ENCODE measurements around the gene PFDN1.

The PFDN1 gene

DNA sequence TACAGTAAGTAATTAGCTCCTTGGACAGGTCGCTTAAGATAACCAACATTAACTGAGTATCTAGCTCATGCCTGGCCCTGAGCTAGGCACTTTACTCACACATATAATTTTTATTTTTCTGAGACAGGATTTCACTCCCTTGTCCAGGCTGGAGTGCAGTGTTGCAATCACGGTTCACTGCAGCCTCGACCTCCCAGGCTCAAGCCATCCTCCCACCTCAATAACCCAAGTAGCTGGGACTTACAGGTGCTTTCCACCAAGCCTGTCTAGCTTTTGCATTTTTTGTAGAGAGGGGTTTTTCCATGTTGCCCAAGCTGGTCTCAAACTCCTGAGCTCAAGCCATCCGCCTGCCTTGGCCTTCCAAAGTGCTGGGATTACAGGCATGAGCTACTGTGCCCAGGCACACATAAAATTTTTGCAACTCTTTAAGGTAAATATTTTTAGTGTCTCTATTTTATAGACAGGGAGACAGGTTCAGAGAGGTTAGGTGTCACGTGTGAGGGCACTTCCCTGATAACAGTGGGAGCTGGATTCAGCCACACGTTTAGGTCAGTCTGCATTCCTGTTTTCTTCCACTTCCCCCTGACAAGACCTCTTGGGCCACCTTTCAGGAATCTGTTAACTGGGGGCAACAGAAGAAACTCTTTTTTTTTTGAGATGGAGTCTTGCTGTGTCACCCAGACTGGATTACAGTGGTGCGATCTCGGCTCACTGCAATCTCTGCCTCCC lies 25.3 kb upstream of the PFDN1 start:
- no peak for DNase-seq

DNA sequence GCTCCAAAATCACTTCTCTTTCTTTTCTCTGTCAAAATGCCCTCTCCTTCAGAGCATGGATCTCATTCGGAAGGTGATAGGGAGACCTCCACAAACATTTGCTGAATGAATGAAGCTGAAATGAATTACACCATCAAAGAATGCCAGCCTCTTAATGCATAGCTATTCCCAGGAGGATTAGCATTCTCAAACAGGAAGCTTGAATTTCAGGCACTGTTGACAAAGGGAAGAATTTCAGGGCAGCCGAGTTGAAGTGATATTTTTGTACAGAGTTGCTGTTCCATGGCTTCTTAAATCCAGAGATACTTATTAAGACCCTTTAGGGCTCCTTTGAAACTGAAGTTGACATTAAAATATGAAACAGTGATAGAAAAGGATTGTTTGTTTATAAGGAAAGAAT lies 24.7 kb upstream of the PFDN1 start:
- DNase-seq = no peak

DNA sequence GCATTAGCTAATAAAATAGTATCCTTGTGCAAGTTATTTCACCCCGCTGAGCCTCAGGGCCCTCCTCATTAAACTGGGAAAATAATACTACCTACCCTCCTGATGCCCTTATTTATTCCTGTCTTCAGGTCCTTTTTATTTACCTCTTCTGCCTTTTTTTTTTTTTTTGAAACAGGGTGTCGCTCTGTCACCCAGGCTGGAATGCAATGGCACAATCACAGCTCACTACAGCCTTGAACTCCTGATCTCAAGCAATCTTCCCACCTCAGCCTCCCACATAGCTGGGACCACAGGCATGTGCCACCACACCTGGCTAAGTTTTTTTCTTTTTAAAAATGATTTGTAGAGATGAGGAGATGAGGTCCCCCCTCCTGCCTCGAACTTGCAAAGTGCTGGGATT lies 22.6 kb upstream of the PFDN1 start:
- no peak for DNase-seq

DNA sequence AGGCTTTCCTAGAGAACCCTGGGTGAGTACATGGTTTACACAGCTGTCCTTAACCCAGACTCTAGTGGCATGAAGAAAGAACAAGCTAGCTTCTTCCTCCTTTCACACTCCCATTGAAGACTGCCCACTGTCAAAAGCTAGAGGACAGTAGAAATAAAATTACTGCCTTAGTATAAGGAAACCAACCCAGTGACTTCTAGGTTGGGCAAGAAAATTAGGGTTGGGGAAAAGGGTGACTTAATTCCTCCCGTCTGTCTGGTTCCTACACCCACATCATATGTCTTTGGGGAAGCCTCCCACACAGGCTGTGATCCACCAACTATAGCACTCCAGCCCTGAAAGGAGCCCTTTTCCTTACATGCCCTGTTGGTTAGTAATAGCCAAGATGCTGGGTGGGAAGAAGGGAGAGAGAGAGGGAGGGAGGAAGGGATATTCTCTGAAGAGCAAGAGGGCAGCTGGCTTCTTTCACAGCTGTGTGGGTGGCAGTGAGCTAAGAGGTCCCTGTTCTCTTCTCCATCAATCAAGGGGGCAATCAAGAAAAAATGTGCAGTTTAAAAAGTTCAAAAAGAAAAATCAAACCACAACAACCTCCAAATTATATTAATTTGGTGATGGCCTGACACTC lies 21.8 kb upstream of the PFDN1 start:
- DNase-seq = no peak

DNA sequence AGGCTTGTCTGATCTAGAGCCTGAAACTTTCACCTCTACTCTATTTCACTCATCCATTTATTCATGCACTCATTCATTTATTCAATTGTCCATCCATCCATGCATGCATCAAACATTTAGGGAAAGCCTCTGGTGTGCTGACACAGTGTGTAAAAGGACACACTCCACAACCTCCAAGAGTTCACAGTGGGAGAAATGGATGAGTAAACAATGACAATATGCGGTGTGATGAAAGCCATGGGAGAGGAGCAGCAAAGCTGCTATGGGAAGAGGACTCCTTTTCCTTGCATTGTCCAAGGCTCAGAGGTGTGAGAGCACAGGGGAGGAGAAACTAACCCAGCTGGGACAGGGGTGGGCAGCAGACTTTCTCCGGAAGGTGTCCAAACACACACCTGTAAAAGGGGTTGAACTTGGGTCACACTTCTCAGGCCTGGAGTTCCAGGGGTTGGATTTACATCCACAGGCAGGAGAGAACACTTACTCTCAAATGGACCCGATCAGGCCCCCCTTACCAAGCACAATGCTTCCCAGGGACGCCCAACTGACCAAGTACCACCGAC lies 21.2 kb upstream of the PFDN1 start:
- no peak for DNase-seq

DNA sequence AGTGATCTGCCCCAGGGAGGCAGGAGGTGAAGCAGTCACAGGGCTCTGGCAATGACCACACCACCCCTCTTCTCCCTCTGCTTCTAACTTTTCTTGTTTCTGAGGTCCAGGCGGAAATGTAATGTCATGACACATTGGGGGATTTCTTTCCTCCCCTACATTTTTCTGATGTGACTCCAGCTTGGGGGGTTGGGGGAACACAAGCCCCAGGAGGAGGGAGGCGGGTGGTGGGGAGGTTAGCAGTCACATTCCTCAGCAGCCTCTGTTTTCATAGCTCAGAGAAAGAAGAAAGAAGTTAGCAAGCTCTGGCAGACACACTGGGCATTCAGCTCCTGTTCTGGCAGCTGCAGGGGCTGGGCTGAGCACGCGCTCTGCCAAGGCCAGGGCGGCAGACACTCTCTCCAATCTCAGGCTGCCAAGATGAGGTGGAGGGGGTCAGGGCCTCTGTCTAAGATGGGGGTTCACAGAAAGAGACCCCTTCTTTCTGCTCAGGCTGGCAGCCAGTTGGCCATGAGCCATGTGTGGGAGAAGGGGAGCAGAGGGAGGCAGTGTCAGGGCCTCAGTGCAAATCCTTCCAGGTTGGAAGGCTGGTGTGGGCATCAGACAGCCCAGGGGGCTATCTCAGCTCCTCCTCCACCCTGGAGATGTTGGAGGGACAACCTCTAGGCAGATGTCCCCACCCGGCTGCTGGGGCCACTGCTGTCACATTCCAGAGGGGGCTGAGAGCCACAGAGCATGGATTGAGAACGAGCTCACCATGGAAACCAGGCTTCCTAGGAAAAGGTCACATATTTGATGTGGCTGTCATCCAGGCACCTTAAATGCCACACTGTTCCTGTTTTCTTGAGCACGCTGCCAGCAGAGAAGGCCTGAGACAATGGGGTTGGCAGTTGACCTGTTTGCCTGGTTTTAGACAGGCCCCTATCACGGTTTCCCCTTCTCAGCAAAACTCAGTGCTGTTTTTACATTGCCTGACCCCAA lies 20.1 kb upstream of the PFDN1 start:
- no peak for DNase-seq

DNA sequence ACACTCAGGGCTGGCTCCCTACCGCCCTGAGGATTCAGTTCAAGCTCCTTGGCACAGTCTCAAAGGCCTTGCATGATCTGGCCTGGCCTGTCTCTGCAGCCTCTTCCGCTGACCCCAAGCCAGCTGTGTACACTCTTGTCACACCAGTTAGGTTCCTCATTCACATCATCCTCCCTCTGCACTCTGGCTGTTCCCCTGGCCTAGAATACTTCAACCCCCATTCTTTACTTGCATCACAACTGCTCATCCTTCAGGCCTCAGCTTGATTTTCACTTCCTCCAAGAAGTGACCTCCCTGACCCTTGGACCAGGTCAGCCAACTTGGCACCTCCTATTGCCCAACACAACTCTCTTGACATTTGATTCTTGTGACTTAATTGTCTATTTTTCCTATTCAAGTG lies 18.9 kb upstream of the PFDN1 start:
- peak; percentile 19 for DNase-seq

DNA sequence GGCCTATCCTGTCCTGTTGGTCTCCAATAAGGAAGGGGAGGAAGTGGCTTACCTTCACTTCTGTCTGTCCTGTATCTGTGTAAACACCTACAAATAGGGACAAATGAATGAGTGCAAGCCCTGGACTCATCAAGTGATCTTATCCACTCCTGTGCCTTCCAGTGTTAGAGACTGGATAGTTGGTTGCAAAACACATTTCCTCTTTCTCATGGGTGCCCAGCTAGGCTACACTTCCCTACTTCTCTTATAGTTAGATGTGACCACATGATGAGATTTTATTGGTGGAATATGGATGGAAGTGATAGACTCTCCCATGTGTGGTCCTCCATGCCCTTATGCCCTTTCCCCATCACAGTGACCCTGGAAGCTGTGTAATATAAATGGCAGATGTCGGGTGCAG lies 16.9 kb upstream of the PFDN1 start:
- DNase-seq = no peak

DNA sequence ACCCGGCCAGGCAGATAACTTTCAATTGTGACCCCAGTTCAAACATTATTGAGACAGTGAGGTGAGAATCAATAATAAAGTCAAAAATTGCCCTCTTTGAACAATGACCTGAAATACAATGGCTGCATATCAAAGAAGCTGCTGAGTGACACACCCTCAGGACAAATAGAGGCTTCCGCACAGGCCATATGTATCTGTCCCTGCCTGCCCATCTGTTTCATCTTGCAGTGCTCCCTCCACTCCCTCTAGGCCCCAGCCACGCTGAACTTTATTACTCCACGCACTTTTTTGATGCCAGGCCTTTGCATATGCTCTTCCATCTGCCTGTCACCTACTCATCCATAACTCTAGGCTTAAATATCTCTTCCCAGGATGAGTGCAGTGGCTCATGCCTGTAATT lies 15.9 kb upstream of the PFDN1 start:
- DNase-seq = no peak

DNA sequence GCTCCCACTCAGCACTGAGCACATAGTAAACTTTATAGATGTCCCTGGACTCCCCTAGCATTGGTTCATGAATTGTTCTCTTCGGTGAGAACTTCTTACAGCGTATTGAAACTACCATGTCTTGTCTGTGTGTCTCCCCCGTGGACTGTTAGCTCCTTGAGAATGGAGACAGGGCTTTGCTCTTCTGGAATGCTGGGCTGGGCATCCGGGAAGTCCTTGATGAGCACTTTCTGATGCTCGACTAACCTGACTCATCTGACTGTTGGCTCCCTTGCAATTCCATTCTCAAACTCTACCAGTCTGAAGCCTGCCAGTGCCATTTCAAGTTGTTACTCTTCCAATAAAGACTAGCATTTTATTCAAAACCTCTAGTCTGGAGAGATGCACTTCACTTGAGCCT lies 15.0 kb upstream of the PFDN1 start:
- DNase-seq = no peak

DNA sequence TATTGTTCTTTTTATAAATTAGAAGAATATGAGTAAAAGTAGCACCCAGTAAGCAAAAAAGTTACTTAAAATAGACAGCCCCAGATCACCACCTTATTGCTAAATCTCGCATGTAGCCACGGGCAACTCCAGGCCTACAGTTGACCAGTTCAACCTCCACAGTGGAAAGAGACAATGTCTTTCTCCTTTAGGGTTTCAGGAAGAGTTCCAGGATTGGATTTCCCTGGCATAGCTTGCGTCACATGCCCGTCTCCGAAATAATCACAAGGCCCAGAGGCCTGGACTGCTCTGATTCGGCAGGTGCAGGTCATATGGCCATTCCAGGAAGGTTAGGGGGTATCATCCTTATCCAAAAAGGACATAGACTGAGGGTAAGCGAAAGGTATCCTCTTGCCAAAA lies 9.9 kb upstream of the PFDN1 start:
- no peak for DNase-seq

DNA sequence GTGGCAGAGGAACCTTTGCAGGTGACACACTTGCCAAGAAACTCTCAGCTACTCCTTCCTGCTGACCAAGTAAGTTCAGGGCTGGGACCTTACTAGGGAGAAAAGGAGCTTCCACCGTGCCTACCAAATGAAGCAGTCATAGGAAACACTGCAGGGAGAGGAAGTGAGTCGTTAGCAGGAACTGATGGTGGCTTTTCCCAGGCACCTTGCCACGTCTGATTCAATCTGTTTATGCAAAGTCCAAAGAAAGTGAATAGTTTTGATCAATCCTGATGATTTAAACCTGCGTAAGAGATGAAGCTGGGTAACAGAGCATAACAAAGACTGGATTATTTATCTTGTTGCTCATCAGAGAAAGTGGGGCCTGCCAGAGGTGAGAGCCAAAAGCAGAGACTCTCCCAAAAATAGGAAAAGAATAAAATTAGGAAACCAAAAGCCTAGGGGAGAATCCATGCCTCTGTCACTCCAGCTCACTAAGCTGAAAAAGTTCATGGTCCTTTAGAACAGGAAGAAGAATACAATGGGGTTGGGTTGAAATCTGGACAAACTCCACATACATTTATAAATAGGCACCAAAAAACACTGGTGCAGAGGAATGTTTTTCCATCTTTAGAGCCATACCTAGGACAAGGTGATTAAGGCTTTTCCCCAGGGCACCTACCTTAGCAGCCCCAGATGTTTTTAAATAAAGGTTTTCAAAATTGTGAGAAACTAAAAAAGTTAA lies 9.3 kb upstream of the PFDN1 start:
- DNase-seq = no peak

DNA sequence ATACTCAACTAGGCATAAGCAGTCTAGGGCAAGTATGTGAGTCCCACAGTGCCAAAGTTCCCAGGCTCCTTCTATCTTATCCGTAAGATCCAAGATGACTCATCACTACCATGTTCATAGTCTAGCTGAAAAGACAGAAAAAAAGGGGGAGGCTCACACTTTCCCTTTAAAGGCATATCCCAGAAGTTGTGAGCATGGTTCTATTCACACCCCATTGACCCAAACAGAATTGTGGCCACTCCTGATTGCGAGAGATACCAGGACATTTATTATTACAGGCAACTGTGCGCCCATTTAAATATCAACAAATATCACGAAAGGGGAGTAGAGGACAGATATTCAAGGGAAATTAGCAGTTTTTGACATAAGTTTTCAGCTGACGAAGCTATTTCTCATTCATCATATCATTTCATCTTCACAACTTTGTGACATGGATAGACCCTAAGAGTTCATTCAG lies 8.1 kb upstream of the PFDN1 start:
- DNase-seq = no peak

DNA sequence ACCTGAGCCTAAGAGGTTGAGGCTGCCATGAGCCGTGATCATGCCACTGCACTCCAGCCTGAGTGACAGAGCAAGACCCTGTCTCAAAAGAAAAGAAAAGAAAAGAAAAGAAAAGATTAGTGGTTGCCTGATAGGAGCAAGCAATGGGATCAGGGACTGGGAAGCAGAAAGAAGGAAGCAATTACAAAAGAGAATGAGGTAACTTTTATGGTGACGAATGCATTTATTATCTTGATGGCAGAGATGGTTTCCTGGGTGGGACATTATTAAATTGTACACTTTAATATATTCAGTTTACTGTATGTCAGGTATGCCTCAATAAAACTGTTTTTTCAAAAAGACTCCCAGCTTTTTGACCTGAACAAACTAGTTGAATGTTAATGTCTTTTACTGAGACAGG lies 7.5 kb upstream of the PFDN1 start:
- no peak for DNase-seq

DNA sequence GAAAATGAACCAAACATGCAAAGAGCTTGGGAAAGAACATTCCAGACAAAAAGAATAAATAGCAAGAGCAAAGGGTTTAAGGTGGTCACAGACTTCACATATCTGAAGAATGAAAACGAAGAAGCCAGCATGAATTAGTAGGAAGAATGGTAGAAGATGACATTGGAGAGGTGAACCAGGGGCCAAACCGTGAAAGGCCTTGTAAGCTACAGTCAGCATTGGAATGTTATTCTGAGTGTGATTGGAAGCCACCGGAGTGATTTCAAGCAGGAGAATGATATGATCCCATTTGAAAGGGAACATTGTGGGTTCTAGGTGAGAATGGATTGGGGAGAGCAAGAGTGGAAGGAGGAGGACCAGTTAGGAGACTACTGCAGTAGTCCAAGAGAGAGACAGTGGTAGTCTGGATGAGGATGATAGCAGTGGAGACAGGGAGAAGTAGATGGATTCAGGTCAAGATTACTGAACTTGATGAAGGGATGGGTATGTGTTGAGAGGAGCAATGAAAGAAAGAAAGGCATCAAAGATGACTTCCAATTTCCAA lies 6.9 kb upstream of the PFDN1 start:
- DNase-seq = no peak

DNA sequence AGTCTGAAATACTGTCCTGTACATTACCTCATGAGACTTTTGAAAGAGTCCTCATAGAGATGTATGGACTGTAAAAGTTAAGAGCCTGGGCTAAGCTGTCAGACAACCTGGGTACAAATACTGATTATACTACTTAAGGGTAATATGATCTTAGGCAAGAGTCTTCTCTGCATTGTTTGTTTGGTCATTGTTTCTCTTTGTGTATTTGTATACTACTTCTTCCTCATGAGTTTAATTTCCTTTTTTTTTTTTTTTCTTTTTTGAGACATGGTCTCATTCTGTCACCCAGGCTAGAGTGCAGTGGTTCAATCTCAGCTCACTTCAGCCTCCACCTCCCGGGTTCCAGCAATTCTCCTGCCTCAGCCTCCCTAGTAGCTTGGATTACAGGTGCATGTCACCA lies 2.6 kb upstream of the PFDN1 start:
- no peak for DNase-seq

DNA sequence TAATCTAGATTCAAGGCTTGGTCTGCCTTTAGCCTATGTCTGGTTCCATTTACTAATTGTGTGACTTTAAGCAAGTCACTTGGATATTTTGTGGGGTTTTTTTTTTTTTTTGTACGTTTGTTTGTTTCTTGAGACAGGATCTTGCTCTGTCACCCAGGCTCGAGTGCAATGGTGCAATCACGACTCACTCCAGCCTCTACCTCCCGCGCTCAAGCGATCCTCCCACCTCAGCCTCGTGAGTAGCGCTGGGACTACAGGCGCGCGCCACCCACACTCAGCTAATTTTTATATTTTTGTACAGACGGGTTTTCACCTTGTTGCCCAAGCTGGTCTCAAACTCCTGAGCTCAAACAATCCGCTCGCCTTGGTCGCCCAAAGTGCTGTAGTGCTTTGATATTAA lies 1.1 kb upstream of the PFDN1 start:
- DNase-seq = no peak

DNA sequence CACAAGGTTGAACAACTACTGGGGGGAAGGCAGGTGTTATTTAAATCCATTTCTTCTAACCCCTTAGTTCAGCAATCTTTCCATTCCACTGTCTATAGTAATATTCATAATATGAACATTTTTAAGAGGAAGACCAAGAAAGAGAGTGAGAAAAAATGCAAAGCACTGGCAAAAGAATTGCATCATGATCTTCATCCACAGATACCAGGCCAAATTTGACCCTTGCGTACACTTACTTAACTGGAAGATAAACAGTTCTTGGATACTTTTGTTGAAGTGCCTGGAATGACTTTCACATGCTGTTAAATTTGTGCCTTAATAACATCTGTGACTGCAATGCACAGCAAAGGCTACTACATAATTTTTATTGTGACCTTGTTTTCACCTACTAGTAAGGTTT lies 1.8 kb downstream of the PFDN1 start:
- no peak for DNase-seq

DNA sequence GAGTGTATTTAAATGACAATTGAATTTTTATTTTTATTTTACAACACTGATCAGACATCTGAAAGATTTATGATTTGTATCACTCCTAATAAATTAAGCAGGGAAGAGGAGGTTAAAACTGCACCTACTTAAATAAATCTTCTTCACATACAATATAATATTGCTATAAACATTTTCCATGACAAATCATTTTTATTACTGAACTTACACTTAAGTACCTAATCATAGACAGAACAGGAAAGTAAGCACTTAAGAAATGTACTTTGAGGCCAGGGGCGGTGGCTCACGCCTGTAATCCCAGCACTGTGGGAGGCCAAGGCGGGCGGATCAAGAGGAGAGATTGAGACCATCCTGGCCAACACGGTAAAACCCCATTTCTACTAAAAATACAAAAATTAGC lies 3.8 kb downstream of the PFDN1 start:
- DNase-seq = no peak

DNA sequence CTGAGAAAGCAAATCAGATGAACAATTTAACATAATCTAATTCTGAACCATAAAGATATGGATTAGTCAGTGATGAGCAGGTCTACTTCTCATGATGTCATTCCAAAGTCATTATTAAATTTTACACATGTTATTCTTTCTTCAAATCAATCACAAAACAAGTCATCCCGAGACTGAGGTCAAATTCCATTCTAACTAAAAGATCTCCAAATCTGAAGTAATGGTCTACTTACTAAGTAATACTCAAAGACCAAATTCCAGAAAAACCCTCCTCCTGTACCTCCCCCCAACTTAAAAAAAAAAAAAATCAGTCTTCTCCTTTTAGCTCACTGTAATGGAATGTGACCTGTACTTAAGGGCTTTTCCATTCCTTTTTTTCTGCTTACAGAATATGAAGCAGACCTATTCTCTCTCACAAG lies 4.7 kb downstream of the PFDN1 start:
- no peak for DNase-seq

DNA sequence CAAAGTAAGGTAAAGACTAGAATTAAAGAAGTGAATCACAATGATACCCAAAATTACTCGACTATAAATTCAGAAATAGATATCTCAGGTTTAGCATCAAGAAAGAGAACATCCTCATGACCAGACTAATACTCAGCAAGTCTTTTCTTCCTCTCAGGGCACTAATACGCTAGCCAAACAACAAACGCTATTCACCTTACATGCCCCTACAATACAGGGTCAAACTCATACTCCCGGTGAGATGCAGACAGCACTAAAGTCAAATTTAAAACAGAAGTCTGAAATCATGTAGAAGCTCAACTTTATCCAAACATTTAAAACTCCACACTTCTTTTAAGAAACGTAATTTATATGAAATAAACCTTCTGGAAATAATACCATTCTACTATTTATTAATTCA lies 5.6 kb downstream of the PFDN1 start:
- DNase-seq = no peak

DNA sequence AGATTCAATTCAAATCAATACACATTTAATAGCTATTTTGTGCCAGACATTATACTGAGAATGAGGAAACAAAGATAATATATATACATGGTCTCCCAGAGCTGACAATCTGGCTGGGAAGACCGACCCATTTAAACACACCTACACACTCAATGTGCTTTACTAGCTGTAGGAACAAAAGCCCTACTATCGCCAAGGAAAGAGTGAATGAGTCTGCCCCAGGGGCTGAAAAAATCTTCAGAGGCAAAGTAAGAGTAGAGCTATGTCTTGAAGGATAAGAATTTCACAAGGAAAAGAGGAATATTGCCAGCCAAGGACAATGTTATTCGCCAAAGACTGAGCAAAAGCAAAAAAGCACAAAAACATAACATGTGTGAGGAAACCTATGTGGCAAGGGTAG lies 6.6 kb downstream of the PFDN1 start:
- no peak for DNase-seq

All from CD4-positive, alpha-beta T cell treated with Interleukin-17A for 1 hour (primary cell).